ENCODE data around the gene ZBTB46.
A peak's percentile ranks its signal among the peaks of the same experiment; 100 is the strongest.

- TF ChIP-seq CTCF (IDR thresholded peaks at IDR 0.05 in 8 of 11, conservative IDR thresholded peaks at IDR 0.05 in 3 of 11) = peak in 2 of 11 experiments; percentile 29 to 37
- TF ChIP-seq POLR2A (IDR thresholded peaks at IDR 0.05) = peak; percentile 45 to 77 (median 61)
- peak; percentile 95 to 98 (median 98) for TF ChIP-seq POLR2AphosphoS5 (IDR thresholded peaks at IDR 0.05)
Observed at GRCh38 chr20:63864978-63865640, 34.0 kb upstream of the ZBTB46 start, which contains the start of gene TPD52L2.

All from spleen (tissue), 7 donors.